HG03460 (cell line): ENCODE measurements around the gene SAMD11.
"Not testable (repeated sequence)": the region's sequence is repeated elsewhere in the genome, so short reads cannot be mapped to it uniquely, and the experiment has no call there.

ENCODE experiments used
- ATAC-seq: cut with Tn5 transposase; IDR thresholded peaks from one replicate; pipeline ENCODE4 v1.9.1; 2021; ENCODE audit not compliant: unreplicated experiment

The SAMD11 gene

GRCh38 chr1:943545-944340, 20.0 kb downstream of the SAMD11 start:
- ATAC-seq: no peak

GRCh38 chr1:944341-945325, 20.9 kb downstream of the SAMD11 start:
- no peak for ATAC-seq

- no peak for ATAC-seq
These were observed 22.2 kb downstream of the SAMD11 start for GRCh38 chr1:945688-946556.

- ATAC-seq: not testable (repeated sequence)
These were observed 23.1 kb downstream of the SAMD11 start for GRCh38 chr1:946811-947210.

- no peak for ATAC-seq
These were observed 24.2 kb downstream of the SAMD11 start for GRCh38 chr1:947958-948357.

- no peak for ATAC-seq
These were observed 26.5 kb downstream of the SAMD11 start for GRCh38 chr1:950268-950667.

- ATAC-seq: no peak
These were observed 27.2 kb downstream of the SAMD11 start for GRCh38 chr1:950881-951280.

GRCh38 chr1:951364-951763, 27.6 kb downstream of the SAMD11 start:
- ATAC-seq: no peak

- ATAC-seq: no peak
These were observed 28.5 kb downstream of the SAMD11 start for GRCh38 chr1:952201-952600.

GRCh38 chr1:952603-953002, 28.9 kb downstream of the SAMD11 start:
- no peak for ATAC-seq

GRCh38 chr1:953524-954320, 30.0 kb downstream of the SAMD11 start:
- ATAC-seq: no peak

- ATAC-seq: no peak
These were observed 31.2 kb downstream of the SAMD11 start for GRCh38 chr1:954927-955326.

GRCh38 chr1:955474-955873, 31.8 kb downstream of the SAMD11 start:
- ATAC-seq: no peak

- ATAC-seq: no peak
These were observed 32.9 kb downstream of the SAMD11 start for GRCh38 chr1:956636-957035.

- ATAC-seq: peak; percentile 65
These were observed 35.4 kb downstream of the SAMD11 start, which contains the start of gene NOC2L for GRCh38 chr1:958823-959730. Gene NOC2L (minus strand): TSS chr1:959256. CDS start chr1:959240, 16 bp downstream.

- ATAC-seq: no peak
These were observed 36.1 kb downstream of the SAMD11 start for GRCh38 chr1:959731-960362.

- ATAC-seq: no peak
These were observed 36.8 kb downstream of the SAMD11 start, which contains the start of gene KLHL17 for GRCh38 chr1:960363-961131. Gene KLHL17 (plus strand): TSS chr1:960584. CDS start chr1:960694, 110 bp downstream.
